ENCODE measurements around the gene PTH1R.

PTH1R gene

DNA sequence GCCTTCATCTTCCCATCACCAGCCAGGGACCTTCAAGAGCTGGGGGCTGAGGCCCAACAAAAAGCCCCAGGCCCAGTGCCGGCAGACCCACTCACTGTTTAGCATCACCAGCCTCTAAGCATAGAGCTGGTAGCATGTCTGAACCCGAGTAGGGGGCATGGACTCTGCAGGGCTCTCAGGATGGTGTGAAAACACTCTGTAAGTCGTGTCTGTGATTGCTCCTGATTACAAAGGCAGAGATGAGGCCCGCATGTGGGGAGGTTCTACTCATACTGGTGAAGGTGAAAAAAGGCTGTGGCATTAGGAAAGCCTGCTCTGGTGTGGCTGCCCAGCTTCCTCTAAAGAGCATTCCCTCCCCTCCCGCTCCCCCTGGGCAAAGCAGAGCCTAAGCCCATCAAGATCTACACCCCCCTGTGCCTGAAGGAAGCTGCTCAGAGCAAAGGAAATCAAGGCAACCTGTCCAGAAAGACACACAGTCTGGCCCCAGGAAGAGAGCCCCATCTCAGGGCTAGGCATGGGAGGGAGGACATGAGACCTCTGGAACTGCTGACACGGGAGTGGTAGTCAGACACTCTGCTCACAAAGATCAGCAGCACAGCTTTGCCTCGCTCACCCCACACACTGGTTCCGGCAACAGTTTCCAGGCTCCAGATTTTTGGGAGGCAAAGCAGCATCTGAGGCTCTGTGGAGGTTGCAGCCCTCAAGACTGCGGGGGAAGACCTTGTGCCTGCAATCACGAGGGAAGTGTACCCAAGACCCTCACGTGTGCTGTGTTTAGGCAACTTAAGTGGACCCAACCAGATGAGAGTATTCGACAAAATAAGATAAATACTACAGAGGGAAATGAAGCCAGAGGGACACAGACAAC is 62.3 kb downstream of the PTH1R start:
- H3K27ac ChIP-seq (ENCODE audit: low read depth, low read length) = no peak overlapping the region
- no peak overlapping the region for H3K4me2 ChIP-seq (ENCODE audit: low read length)
- H4K20me1 ChIP-seq (ENCODE audit: control insufficient read depth, insufficient read depth, low read depth, low read length) = peaks cover 31% of the 10 kb centered on the region

DNA sequence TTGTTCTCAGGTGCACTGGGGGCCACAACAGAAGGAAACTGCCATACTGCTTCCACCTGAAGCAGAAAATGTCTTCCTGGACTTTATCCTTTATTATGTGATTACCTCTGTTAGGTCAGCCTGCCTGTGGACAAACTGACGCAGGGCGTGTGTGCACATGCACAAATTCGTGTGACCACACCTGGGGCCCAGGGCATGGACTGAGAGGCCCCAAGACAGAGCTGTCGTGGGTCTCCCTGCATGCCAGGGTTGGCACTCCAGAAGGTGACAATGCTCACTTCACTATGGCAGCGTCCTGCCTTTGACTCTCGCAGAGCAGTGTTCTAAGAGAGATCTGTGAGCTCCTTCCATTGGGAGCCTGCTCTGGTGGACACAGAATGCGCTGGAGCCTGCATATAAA is 64.6 kb downstream of the PTH1R start:
- Histone ChIP-seq H3K36me3 (ENCODE audit: control insufficient read depth, low read length) (peaks cover 94% of the 10 kb centered on the region), H3K9me3 (ENCODE audit: control insufficient read depth, insufficient read depth, low read length) (no peaks in the 10 kb centered on the region), H3K27me3 (ENCODE audit: control insufficient read depth, low read length) (no peaks in the 10 kb centered on the region), H3K9me2 (replicated peaks; ENCODE audit: control insufficient read depth, low read length) (no peaks in the 10 kb centered on the region), H3K4me2 (ENCODE audit: low read length) (no peak overlapping the region), H3K27ac (ENCODE audit: low read depth, low read length) (no peak overlapping the region), H3K4me3 (ENCODE audit: low read length) (no peak overlapping the region), H3F3A (ENCODE audit: control insufficient read depth, insufficient read depth) (no peaks in the 10 kb centered on the region), H3K4me1 (ENCODE audit: control insufficient read depth, low read length) (peaks cover 27% of the 10 kb centered on the region), H3K79me2 (ENCODE audit: control insufficient read depth, low read length) (peaks cover 98% of the 10 kb centered on the region), H4K20me1 (ENCODE audit: control insufficient read depth, insufficient read depth, low read depth, low read length) (peaks cover 38% of the 10 kb centered on the region)
- TF ChIP-seq, protein P1, sequence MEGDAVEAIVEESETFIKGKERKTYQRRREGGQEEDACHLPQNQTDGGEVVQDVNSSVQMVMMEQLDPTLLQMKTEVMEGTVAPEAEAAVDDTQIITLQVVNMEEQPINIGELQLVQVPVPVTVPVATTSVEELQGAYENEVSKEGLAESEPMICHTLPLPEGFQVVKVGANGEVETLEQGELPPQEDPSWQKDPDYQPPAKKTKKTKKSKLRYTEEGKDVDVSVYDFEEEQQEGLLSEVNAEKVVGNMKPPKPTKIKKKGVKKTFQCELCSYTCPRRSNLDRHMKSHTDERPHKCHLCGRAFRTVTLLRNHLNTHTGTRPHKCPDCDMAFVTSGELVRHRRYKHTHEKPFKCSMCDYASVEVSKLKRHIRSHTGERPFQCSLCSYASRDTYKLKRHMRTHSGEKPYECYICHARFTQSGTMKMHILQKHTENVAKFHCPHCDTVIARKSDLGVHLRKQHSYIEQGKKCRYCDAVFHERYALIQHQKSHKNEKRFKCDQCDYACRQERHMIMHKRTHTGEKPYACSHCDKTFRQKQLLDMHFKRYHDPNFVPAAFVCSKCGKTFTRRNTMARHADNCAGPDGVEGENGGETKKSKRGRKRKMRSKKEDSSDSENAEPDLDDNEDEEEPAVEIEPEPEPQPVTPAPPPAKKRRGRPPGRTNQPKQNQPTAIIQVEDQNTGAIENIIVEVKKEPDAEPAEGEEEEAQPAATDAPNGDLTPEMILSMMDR (IDR thresholded peaks at IDR 0.05; ENCODE audit: low read depth, low read length, poor library complexity, severe bottlenecking) = no peak
- TF ChIP-seq EZH2phosphoT487 (IDR thresholded peaks at IDR 0.05; ENCODE audit: borderline replicate concordance, low read length) = no peak

More for the DNA sequence above, 62.3 kb downstream of the PTH1R start:
- Histone ChIP-seq H3K79me2 (ENCODE audit: control insufficient read depth, low read length) (peaks cover 98% of the 10 kb centered on the region), H3K36me3 (ENCODE audit: control insufficient read depth, low read length) (peaks cover 94% of the 10 kb centered on the region), H3K9me3 (ENCODE audit: control insufficient read depth, insufficient read depth, low read length) (no peaks in the 10 kb centered on the region), H3K4me1 (ENCODE audit: control insufficient read depth, low read length) (peaks cover 50% of the 10 kb centered on the region), H3K27me3 (ENCODE audit: control insufficient read depth, low read length) (no peaks in the 10 kb centered on the region), H3K4me3 (ENCODE audit: low read length) (no peak overlapping the region), H3K9me2 (replicated peaks; ENCODE audit: control insufficient read depth, low read length) (no peaks in the 10 kb centered on the region), H3F3A (ENCODE audit: control insufficient read depth, insufficient read depth) (no peaks in the 10 kb centered on the region)
- TF ChIP-seq EZH2phosphoT487 (IDR thresholded peaks at IDR 0.05; ENCODE audit: borderline replicate concordance, low read length) = no peak
- TF ChIP-seq, protein P1 (IDR thresholded peaks at IDR 0.05; ENCODE audit: low read depth, low read length, poor library complexity, severe bottlenecking) = no peak

DNA sequence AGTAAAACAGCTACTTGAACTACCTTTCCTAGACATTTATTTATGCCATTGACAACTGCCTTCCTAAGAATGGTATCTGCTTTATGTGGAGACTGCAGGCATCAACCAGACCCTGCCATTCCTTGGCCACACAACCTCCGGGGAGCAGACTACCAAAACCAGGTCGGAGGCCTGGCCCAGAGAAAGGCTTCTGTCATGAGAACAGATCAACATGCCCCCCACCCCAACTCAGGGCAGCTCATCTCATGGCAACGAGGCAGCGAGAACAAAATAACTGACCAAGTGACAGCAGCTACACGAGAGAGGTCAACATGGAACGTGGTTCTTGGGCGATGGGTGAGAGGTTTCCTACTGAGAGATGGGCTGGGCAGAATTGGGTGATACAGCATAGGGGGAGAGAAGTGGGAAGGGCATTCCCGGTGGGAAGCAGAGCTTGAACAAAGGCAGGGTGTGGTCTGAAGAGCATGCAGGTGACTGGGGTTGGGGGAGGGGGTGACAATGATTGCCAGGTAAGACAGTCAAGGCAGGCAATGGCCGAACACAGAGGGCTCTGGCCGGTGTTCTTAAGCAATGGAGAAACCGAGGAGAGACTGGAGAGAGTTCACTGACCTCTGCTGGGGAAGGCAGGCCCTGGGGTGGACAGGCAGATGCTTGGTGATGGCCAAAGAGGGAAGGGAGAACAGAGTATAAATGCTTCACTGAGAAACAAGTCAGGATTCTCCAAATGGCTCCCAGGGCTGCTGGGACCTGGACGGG is 65.1 kb downstream of the PTH1R start:
- H3K36me3 ChIP-seq (ENCODE audit: control insufficient read depth, low read length) = peaks cover 94% of the 10 kb centered on the region
- H3K4me1 ChIP-seq (ENCODE audit: control insufficient read depth, low read length) = peaks cover 27% of the 10 kb centered on the region
- H3K9me3 ChIP-seq (ENCODE audit: control insufficient read depth, insufficient read depth, low read length) = no peaks in the 10 kb centered on the region
- peaks cover 98% of the 10 kb centered on the region for H3K79me2 ChIP-seq (ENCODE audit: control insufficient read depth, low read length)
- H3K27ac ChIP-seq (ENCODE audit: low read depth, low read length) = no peak overlapping the region
- H3K4me2 ChIP-seq (ENCODE audit: low read length) = no peak overlapping the region
- H4K20me1 ChIP-seq (ENCODE audit: control insufficient read depth, insufficient read depth, low read depth, low read length) = peaks cover 41% of the 10 kb centered on the region
- H3F3A ChIP-seq (ENCODE audit: control insufficient read depth, insufficient read depth) = no peaks in the 10 kb centered on the region
- H3K27me3 ChIP-seq (ENCODE audit: control insufficient read depth, low read length) = no peaks in the 10 kb centered on the region
- no peaks in the 10 kb centered on the region for H3K9me2 ChIP-seq (replicated peaks; ENCODE audit: control insufficient read depth, low read length)
- H3K4me3 ChIP-seq (ENCODE audit: low read length) = no peak overlapping the region
- no peak for TF ChIP-seq EZH2phosphoT487 (IDR thresholded peaks at IDR 0.05; ENCODE audit: borderline replicate concordance, low read length)
- TF ChIP-seq, protein P1 (IDR thresholded peaks at IDR 0.05; ENCODE audit: low read depth, low read length, poor library complexity, severe bottlenecking) = no peak
